Retinal pigment epithelial cell (primary cell): ENCODE data around the gene SIN3A.

Experiments
- DNase-seq: peaks from one replicate; pipeline ENCODE4 v3.0.0-alpha.2; 2010; ENCODE audit warnings: low read depth
- H3K4me3 ChIP-seq: 2 replicates; pipeline ENCODE4 v1.5.1; 2011; ENCODE audit warnings: mild to moderate bottlenecking, low read length, control low read depth, moderate library complexity
- TF ChIP-seq, protein P1 (sequence below): conservative IDR thresholded peaks from 2 replicates; pipeline ENCODE4 v1.5.1; 2011; ENCODE audit warnings: low read depth, low read length, control low read depth, inconsistent platforms

SIN3A gene

DNA sequence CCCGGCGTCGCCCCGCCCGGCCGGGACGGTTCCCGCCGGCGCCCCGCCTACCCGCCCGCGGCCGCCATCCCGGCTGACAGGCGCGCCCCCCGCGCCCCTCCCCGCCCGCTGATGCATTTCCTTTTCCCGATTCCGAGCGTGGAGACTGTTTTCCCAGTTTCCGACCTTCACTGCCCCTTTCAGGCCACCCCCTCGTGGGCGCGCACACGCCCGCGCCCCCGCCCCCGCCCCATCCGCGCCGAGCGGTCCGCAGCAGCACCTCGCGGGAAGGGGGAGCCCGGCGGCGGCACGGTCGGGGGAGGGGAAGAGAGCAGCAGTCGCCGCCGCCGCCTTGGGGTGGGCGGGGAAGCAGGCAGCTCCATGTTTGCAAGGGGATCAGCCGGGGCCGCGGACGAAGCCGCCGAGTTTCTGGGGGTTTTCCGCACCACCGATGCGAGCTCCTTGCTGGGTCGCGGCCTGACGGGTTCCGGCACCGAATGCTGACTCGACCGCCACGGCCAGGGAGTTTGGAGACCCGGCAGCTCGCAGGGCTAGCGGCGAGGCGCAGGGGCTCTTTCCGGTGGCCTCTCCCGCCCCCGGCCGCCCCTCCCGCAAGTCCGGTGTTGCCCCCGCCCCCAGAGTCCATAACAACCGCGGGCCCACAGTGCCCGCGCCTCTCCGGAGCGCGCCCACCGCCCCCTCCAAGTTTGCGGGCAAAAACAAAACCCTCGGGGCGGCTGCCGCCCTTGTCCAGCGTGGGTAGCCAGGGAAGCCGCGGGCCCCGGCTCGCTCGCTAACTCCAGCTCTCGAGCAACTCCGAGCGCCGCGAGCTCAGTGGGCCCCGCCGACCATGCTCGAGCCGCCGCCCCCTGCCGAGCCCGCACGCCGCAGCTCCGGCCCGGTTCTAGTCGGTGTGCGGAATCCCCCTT, 3.2 kb upstream of the SIN3A start:
- DNase-seq, result no peak

GRCh38 chr15:75453703-75454470, 2.4 kb upstream of the SIN3A start:
- DNase-seq, result peak; percentile 99
- TF ChIP-seq, protein P1, sequence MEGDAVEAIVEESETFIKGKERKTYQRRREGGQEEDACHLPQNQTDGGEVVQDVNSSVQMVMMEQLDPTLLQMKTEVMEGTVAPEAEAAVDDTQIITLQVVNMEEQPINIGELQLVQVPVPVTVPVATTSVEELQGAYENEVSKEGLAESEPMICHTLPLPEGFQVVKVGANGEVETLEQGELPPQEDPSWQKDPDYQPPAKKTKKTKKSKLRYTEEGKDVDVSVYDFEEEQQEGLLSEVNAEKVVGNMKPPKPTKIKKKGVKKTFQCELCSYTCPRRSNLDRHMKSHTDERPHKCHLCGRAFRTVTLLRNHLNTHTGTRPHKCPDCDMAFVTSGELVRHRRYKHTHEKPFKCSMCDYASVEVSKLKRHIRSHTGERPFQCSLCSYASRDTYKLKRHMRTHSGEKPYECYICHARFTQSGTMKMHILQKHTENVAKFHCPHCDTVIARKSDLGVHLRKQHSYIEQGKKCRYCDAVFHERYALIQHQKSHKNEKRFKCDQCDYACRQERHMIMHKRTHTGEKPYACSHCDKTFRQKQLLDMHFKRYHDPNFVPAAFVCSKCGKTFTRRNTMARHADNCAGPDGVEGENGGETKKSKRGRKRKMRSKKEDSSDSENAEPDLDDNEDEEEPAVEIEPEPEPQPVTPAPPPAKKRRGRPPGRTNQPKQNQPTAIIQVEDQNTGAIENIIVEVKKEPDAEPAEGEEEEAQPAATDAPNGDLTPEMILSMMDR, result no peak
- H3K4me3 ChIP-seq, result peak overlapping the region; percentile 91

More for the DNA sequence above, 3.2 kb upstream of the SIN3A start:
- TF ChIP-seq, protein P1, result no peak
- peak overlapping the region; percentile 91 for H3K4me3 ChIP-seq

DNA sequence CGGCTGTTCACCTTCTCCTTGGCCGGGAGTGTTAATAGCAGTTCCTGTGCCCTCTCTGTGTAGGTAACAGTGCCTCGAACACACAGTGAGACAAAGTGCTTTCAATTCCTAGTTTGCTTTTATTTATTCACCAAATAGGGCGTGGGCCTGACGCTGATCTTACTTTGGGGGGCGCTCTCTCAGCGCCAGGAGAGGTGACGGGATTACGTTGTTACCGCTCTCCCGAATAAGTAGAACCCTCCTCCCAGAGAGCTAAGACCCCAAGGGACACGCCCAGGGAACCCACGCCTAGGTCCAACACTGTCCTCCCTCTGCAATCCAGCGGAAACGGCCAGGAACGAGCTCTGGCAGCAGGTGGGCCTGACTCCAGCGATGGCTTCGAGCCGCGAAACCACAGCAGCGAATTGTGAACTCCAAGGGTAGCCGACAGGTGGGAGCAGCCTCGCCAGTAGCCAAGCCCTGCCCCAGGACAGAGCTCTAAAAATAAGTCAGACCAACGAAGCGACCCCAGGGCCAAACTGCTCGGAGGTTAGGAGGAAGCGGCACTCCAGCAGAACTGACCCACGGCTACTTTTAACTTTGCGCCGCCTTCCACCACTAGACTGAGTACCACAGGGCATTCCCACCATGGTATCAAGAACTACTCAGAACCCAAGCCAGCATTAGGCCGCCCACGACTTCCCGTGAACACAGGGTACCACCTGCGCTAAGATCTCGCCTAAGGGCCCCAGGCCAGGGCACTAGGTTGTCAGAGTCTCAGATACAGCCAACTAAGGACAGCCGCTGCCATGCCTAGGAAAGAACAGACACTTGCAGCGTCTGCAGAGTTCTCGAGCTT, 1.6 kb upstream of the SIN3A start:
- DNase-seq, result no peak
- TF ChIP-seq, protein P1, result peak; percentile 32

GRCh38 chr15:75452364-75452864, 924 bp upstream of the SIN3A start:
- peak overlapping the region; percentile 75 for H3K4me3 ChIP-seq
- DNase-seq, result no peak
- TF ChIP-seq, protein P1, result no peak

More for the DNA sequence above, 1.6 kb upstream of the SIN3A start:
- H3K4me3 ChIP-seq, result peak overlapping the region; percentile 75

GRCh38 chr15:75451202-75451673, 252 bp downstream of the SIN3A start:
- H3K4me3 ChIP-seq, result peak overlapping the region; percentile 87
- no peak for DNase-seq
- TF ChIP-seq, protein P1, result no peak
